Activated naive CD8-positive, alpha-beta T cell treated with anti-CD3 and anti-CD28 coated beads for 36 hours (primary cell): ENCODE results near the gene MEAF6. TPM values are rescaled to one million over a fixed set of nuclear protein-coding genes. Genes with fewer than 3 reads are reported as not detected.
A peak's percentile ranks its signal among the peaks of the same experiment; 100 is the strongest.

Source experiments
- DNase-seq: peaks from one replicate; pipeline ENCODE4 v3.0.0; 2021
- H3K27ac Mint-ChIP-seq: one replicate; pipeline ENCODE4 v1.8.0; 2022; ENCODE audit warnings: mild to moderate bottlenecking, moderate library complexity, mixed read lengths
- H3K27me3 Mint-ChIP-seq: one replicate; pipeline ENCODE4 v1.8.0; 2022; ENCODE audit warnings: mild to moderate bottlenecking, mixed read lengths
- H3K36me3 Mint-ChIP-seq: one replicate; pipeline ENCODE4 v1.8.0; 2021; ENCODE audit warnings: mild to moderate bottlenecking, mixed read lengths
- H3K4me1 Mint-ChIP-seq: one replicate; pipeline ENCODE4 v1.8.0; 2021; ENCODE audit warnings: mixed read lengths
- H3K4me3 Mint-ChIP-seq: one replicate; pipeline ENCODE4 v1.8.0; 2022; ENCODE audit warnings: mild to moderate bottlenecking, moderate library complexity, mixed read lengths
- H3K9me3 Mint-ChIP-seq: one replicate; pipeline ENCODE4 v1.8.0; 2022; ENCODE audit warnings: mixed read lengths
- total RNA-seq, 2 experiments: library from RNA; stranded (reverse); gene quantifications; one replicate each; pipeline ENCODE4 v1.2.3, GENCODE V29; 2021

The MEAF6 gene
- total RNA-seq, 2 experiments from 2014 or later = 78.3 to 83.3 TPM

DNA sequence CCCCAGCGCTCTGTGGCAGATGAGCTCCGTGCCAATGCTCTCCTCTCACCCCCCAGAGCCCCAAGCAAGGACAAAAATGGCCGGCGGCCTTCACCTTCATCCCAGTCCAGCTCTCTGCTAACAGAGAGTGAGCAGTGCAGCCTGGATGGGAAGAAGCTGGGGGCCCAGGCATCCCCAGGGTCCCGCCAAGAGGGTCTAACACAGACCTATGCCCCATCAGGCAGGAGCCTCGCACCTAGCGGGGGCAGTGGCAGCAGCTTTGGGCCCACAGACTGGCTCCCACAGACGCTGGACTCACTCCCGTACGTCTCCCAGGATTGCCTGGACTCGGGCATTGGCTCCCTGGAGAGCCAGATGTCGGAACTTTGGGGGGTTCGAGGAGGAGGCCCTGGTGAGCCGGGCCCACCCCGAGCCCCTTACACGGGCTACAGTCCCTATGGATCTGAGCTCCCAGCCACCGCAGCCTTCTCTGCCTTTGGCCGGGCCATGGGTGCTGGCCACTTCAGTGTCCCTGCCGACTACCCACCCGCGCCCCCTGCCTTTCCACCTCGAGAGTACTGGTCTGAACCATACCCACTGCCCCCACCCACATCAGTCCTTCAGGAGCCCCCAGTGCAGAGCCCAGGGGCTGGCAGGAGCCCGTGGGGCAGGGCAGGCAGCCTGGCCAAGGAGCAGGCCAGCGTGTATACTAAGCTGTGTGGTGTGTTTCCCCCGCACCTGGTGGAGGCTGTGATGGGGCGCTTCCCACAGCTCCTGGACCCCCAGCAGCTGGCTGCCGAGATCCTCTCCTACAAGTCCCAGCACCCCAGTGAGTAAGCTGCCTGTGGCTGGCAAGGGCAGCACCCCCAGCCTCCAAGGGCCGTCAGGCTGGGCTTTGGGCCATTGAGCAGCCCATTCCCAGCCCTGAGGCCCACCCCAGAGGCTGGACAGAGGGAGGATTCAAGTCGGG lies 31.5 kb downstream of the MEAF6 start:
- Mint-ChIP-seq H3K9me3 (no peaks in the 10 kb centered on the region), H3K36me3 (peaks cover 44% of the 10 kb centered on the region), H3K27me3 (no peaks in the 10 kb centered on the region), H3K4me1 (peaks cover 45% of the 10 kb centered on the region), H3K27ac (peak overlapping the region; percentile 99), H3K4me3 (no peak overlapping the region)
- no peak for DNase-seq

DNA sequence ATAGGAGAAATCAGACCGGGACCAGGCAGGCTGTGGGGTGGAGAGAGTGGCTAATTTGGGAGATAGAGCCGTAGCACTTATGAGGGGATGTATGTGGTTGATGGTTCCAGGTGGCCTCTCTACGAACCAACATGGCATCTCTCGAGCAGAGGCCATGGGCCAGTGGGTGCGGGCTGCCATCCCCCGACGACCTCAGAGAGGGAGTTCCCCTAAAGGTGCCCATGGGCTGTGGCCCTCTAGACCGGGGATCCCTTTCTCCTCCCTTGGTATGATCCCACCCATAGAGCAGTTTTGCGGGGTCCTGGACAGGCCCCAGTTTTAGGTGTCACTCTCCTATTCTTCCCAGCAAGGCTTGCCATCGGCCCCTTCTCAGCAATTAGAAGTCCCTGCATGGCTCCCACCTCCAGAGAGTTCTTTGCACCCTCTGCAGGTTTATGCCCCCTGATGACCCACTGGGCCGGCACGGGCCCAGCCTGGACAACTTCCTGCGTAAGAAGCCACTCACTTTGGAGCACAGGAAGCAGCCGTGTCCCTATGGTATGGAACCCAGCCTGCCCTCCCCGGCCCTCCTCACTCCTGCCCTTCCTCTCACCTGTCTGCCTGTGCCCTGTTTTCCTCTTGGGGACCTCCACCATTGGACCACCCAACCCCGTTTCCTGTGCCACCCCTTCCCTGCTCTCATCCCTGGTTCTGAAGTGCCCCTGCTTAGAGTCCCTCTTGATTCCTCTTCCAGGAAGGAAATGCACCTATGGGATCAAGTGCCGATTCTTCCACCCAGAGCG lies 32.4 kb downstream of the MEAF6 start:
- Mint-ChIP-seq H3K27me3 (no peaks in the 10 kb centered on the region), H3K9me3 (no peaks in the 10 kb centered on the region), H3K36me3 (peaks cover 49% of the 10 kb centered on the region), H3K27ac (peak overlapping the region; percentile 99), H3K4me1 (peaks cover 45% of the 10 kb centered on the region), H3K4me3 (peak overlapping the region; percentile 45)
- DNase-seq = no peak

GRCh38 chr1:37481289-37482003 lies 33.1 kb downstream of the MEAF6 start:
- Mint-ChIP-seq H3K36me3 (peaks cover 57% of the 10 kb centered on the region), H3K27ac (peak overlapping the region; percentile 99), H3K4me1 (peaks cover 38% of the 10 kb centered on the region), H3K9me3 (no peaks in the 10 kb centered on the region), H3K27me3 (no peaks in the 10 kb centered on the region), H3K4me3 (peak overlapping the region; percentile 66)
- DNase-seq = peak; percentile 46

- H3K9me3 Mint-ChIP-seq = no peaks in the 10 kb centered on the region
- peaks cover 38% of the 10 kb centered on the region for H3K4me1 Mint-ChIP-seq
- peak overlapping the region; percentile 97 for H3K4me3 Mint-ChIP-seq
- H3K36me3 Mint-ChIP-seq = peaks cover 64% of the 10 kb centered on the region
- H3K27ac Mint-ChIP-seq = peak overlapping the region; percentile 99
- no peaks in the 10 kb centered on the region for H3K27me3 Mint-ChIP-seq
- DNase-seq = no peak
Measured at GRCh38 chr1:37480581-37481288, 33.8 kb downstream of the MEAF6 start.

- DNase-seq = no peak
- Mint-ChIP-seq H3K27ac (peak overlapping the region; percentile 99), H3K36me3 (peaks cover 70% of the 10 kb centered on the region)
Measured at GRCh38 chr1:37480125-37480466, 34.5 kb downstream of the MEAF6 start.

DNA sequence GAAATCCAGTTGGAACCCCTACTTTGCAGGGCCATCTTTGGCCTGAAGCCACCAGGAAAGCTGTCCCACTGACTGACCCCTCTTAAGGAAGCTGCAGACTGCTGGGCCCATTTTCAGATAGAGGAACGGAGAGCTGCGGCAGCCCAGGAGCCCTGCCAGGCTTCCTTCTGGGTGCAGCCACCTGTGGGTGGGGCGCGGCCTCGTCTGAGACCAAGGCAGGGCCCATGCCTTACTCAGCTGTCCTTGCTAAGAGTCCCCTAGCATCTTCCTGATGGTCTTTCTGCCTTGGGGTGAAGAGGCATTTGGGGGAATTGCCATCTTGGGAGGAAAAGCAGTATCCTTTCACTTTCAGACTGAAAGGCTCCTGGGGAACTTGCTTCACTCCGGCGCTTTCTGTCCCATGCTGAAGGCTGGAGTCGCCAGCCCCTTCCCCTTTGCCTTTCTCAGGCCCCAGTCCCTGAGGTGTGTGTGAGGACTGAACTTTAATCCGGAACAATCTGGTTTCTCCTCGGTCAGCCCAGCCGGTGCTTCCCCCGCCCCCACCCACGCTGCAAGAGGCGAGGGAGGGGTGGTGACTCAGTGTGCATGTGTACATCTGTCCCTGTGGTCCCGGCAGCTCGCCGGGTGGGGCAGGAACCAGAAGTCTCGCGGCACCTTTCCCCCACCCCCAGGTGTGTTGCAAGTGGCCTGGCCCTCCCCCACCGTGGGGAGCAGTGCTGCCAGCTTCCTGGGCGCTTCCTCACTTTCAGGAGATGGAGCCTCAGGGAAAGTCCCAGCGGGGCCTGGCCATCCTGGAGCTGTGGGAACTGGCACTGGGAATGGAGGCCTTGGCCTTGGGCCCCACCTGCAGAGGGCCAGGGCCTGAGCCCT lies 35.1 kb downstream of the MEAF6 start:
- Mint-ChIP-seq H3K9me3 (no peaks in the 10 kb centered on the region), H3K36me3 (peaks cover 72% of the 10 kb centered on the region), H3K27me3 (no peaks in the 10 kb centered on the region), H3K27ac (peak overlapping the region; percentile 99), H3K4me3 (peak overlapping the region; percentile 97), H3K4me1 (peaks cover 37% of the 10 kb centered on the region)
- DNase-seq = peak; percentile 92

More at GRCh38 chr1:37480125-37480466, 34.5 kb downstream of the MEAF6 start:
- no peaks in the 10 kb centered on the region for H3K27me3 Mint-ChIP-seq
- peaks cover 37% of the 10 kb centered on the region for H3K4me1 Mint-ChIP-seq
- peak overlapping the region; percentile 97 for H3K4me3 Mint-ChIP-seq
- H3K9me3 Mint-ChIP-seq = no peaks in the 10 kb centered on the region

DNA sequence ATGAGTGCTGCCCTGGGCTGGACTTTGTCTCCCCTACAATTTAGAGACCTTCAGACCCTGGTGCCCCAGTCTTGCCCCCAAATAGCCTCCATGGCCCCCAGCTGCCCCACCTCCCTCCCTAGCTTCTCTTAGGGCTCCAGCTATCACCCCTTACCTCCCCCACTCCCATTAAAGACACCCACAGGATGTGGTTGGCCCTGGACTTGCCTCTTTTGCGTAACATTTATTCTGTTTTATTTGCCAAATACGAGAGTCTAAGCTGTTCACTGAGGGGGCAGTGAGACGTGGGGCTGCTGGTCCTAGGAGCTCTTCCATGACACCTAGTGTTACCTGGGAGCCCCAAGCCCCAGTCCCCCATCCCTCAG lies 35.7 kb downstream of the MEAF6 start:
- H3K27ac Mint-ChIP-seq = peak overlapping the region; percentile 99
- H3K4me1 Mint-ChIP-seq = peaks cover 37% of the 10 kb centered on the region
- H3K36me3 Mint-ChIP-seq = peaks cover 72% of the 10 kb centered on the region
- peak; percentile 51 for DNase-seq
- H3K9me3 Mint-ChIP-seq = no peaks in the 10 kb centered on the region
- H3K4me3 Mint-ChIP-seq = peak overlapping the region; percentile 97
- no peaks in the 10 kb centered on the region for H3K27me3 Mint-ChIP-seq

GRCh38 chr1:37478451-37478881 lies 36.1 kb downstream of the MEAF6 start:
- H3K9me3 Mint-ChIP-seq = no peaks in the 10 kb centered on the region
- peak overlapping the region; percentile 97 for H3K4me3 Mint-ChIP-seq
- H3K27me3 Mint-ChIP-seq = no peaks in the 10 kb centered on the region
- H3K36me3 Mint-ChIP-seq = peaks cover 72% of the 10 kb centered on the region
- peak overlapping the region; percentile 99 for H3K27ac Mint-ChIP-seq
- H3K4me1 Mint-ChIP-seq = peaks cover 41% of the 10 kb centered on the region
- peak; percentile 55 for DNase-seq

- peak overlapping the region; percentile 99 for H3K27ac Mint-ChIP-seq
- peaks cover 72% of the 10 kb centered on the region for H3K36me3 Mint-ChIP-seq
- H3K9me3 Mint-ChIP-seq = no peaks in the 10 kb centered on the region
- H3K4me3 Mint-ChIP-seq = peak overlapping the region; percentile 97
- DNase-seq = no peak
- peaks cover 44% of the 10 kb centered on the region for H3K4me1 Mint-ChIP-seq
- no peaks in the 10 kb centered on the region for H3K27me3 Mint-ChIP-seq
Measured at GRCh38 chr1:37477946-37478345, 36.6 kb downstream of the MEAF6 start.

DNA sequence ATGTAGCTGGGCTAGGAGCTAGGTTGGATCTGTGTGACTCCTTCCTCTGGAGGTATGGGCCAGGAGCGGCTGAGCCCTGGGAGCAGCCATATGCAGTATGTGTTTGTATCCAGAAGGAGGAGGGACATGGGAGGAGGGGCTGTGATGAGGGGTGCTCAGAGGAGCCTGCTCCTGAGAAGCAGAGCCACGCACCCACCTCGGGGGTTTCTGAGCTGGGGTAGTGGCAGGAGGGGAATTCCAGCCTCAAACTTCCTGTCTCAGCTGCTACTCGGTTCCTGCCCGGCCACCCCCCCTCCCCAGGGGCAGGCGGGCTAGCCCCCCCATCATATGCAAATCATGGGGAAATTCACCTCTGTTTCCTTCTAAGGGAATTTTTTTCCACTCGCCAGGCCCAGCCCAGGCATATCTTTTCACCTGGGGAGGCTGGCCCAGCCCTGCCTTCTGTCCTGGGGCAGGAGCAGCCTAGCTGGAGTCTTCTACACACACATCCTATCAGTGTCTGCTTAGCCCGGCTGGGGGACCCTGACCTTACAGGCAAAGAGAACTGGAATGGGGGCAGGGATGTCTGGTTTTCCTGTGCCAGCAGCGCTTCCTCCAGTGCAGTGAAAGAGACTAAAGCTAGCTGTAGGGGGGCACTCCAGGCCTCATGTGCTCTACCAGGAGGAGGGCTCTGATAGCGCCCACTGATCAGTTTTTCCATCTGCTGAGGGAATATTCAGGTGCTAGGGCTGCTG lies 37.2 kb downstream of the MEAF6 start:
- Mint-ChIP-seq H3K9me3 (no peaks in the 10 kb centered on the region), H3K4me3 (peak overlapping the region; percentile 97), H3K4me1 (peaks cover 47% of the 10 kb centered on the region), H3K27me3 (no peaks in the 10 kb centered on the region), H3K36me3 (peaks cover 68% of the 10 kb centered on the region), H3K27ac (peak overlapping the region; percentile 99)
- DNase-seq = peak; percentile 86

DNA sequence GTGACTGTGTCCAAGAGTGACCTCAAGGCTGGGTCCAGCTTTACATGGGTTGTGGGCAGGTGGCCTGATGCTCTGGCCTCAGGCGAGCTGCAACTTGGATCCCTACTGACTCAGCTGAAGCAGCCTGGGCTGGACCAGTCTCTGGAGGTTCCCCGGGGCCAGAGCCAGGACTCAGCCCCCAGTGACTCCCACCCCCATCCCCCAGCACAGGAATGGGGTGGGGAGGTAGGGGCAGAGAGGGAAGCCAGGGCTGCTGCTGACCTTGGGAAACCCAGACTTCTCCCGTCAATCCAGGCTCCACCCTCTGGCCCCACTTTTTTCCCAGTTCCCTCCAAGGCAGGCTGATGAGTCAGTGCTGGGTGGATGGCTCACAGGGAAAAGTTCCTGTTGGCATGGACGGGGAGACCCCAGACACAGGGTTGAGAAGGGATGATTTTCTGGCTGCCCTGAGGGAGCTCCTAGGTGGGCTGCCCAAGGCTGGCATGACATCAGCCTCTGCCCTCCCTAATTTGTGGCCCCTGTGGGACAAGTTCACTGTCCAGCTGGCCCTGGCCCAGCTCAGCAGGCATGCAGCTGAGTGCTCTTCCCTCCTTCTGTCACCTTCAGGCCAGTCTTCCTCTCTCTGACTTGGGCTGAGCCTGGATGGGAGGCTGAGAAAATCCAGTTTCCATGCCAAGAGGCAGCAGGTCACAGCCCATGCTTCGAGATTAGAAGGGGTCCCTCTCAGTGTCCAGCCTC lies 37.9 kb downstream of the MEAF6 start:
- peaks cover 62% of the 10 kb centered on the region for H3K36me3 Mint-ChIP-seq
- no peaks in the 10 kb centered on the region for H3K9me3 Mint-ChIP-seq
- no peaks in the 10 kb centered on the region for H3K27me3 Mint-ChIP-seq
- no peak for DNase-seq
- peaks cover 47% of the 10 kb centered on the region for H3K4me1 Mint-ChIP-seq
- H3K4me3 Mint-ChIP-seq = peak overlapping the region; percentile 97
- peak overlapping the region; percentile 99 for H3K27ac Mint-ChIP-seq

- peak overlapping the region; percentile 97 for H3K4me3 Mint-ChIP-seq
- no peak for DNase-seq
- H3K4me1 Mint-ChIP-seq = peaks cover 46% of the 10 kb centered on the region
- no peaks in the 10 kb centered on the region for H3K27me3 Mint-ChIP-seq
- H3K27ac Mint-ChIP-seq = peak overlapping the region; percentile 99
- peaks cover 56% of the 10 kb centered on the region for H3K36me3 Mint-ChIP-seq
- no peaks in the 10 kb centered on the region for H3K9me3 Mint-ChIP-seq
Measured at GRCh38 chr1:37476087-37476452, 38.5 kb downstream of the MEAF6 start.
